ENCODE results near the gene MST1.
"Not testable (repeated sequence)": the region's sequence is repeated elsewhere in the genome, so short reads cannot be mapped to it uniquely, and the experiment has no call there.

- TF ChIP-seq CTCF (IDR thresholded peaks at IDR 0.05; ENCODE audit: poor library complexity); EZH2 (IDR thresholded peaks at IDR 0.05; ENCODE audit: borderline replicate concordance); EZH2phosphoT487 (IDR thresholded peaks at IDR 0.05; ENCODE audit: low read depth, severe bottlenecking, unreplicated experiment): not testable (repeated sequence)
These were observed 1.9 kb downstream of the MST1 start for GRCh38 chr3:49687424-49687795.
